Neural progenitor cell (in vitro differentiated cells): ENCODE results near the gene CD34. TPM values are rescaled to one million over a fixed set of nuclear protein-coding genes. Genes with fewer than 3 reads are reported as not detected.

ENCODE experiments used
- DNase-seq: peaks from one replicate; pipeline ENCODE4 v3.0.0-alpha.2; 2016; ENCODE audit warnings: low spot score
- H2AFZ ChIP-seq: fragments of 200-600 bp; sonication (generic); replicated peaks from 2 replicates; pipeline ENCODE4 v1.6.1; 2016; ENCODE audit warnings: antibody characterized with exemption
- H3F3A ChIP-seq: fragments of 200-600 bp; sonication (generic); 2 replicates; pipeline ENCODE4 v1.6.1; 2016; ENCODE audit warnings: antibody characterized with exemption, low read depth
- H3K27ac ChIP-seq: fragments of 200-600 bp; sonication (generic); 2 replicates; pipeline ENCODE4 v1.5.1; 2016; ENCODE audit warnings: mild to moderate bottlenecking
- H3K27me3 ChIP-seq: fragments of 200-600 bp; sonication (generic); 2 replicates; pipeline ENCODE4 v1.6.1; 2016; ENCODE audit warnings: mild to moderate bottlenecking, moderate library complexity
- H3K36me3 ChIP-seq: fragments of 200-600 bp; sonication (generic); 2 replicates; pipeline ENCODE4 v1.5.1; 2016
- H3K4me1 ChIP-seq: fragments of 200-600 bp; sonication (generic); 2 replicates; pipeline ENCODE4 v1.6.1; 2016; ENCODE audit warnings: mixed run types
- H3K4me2 ChIP-seq: fragments of 200-600 bp; sonication (generic); 2 replicates; pipeline ENCODE4 v1.6.1; 2016
- H3K4me3 ChIP-seq: fragments of 200-600 bp; sonication (generic); 2 replicates; pipeline ENCODE4 v1.5.1; 2016
- H3K79me2 ChIP-seq: fragments of 200-600 bp; sonication (generic); 2 replicates; pipeline ENCODE4 v1.6.1; 2016; ENCODE audit warnings: low read depth
- H3K9ac ChIP-seq: fragments of 200-600 bp; sonication (generic); 2 replicates; pipeline ENCODE4 v1.6.1; 2016
- H3K9me3 ChIP-seq: fragments of 200-600 bp; sonication (generic); 2 replicates; pipeline ENCODE4 v1.5.1; 2016; ENCODE audit warnings: low read depth
- H4K20me1 ChIP-seq: fragments of 200-600 bp; sonication (generic); 2 replicates; pipeline ENCODE4 v1.6.1; 2016; ENCODE audit warnings: low read depth
- H3K27ac Mint-ChIP-seq: 3 replicates; pipeline ENCODE4 v1.8.0; 2021; ENCODE audit warnings: mixed read lengths
- H3K27me3 Mint-ChIP-seq: 2 replicates; pipeline ENCODE4 v1.8.0; 2022; ENCODE audit warnings: low read depth, mild to moderate bottlenecking, inconsistent platforms, moderate library complexity, mixed read lengths; ENCODE audit not compliant: insufficient read depth
- H3K36me3 Mint-ChIP-seq: 3 replicates; pipeline ENCODE4 v1.8.0; 2021; ENCODE audit warnings: mixed read lengths
- H3K4me1 Mint-ChIP-seq: 3 replicates; pipeline ENCODE4 v1.8.0; 2021; ENCODE audit warnings: mixed read lengths
- H3K4me3 Mint-ChIP-seq: 3 replicates; pipeline ENCODE4 v1.8.0; 2021; ENCODE audit warnings: mild to moderate bottlenecking, moderate library complexity, mixed read lengths
- H3K9me3 Mint-ChIP-seq: 3 replicates; pipeline ENCODE4 v1.8.0; 2020; ENCODE audit warnings: mixed read lengths
- EZH2 ChIP-seq: fragments of 200-600 bp; sonication (generic); IDR thresholded peaks from 2 replicates; pipeline ENCODE4 v1.6.1; 2017; ENCODE audit warnings: antibody characterized with exemption, mild to moderate bottlenecking, moderate library complexity
- EZH2phosphoT487 ChIP-seq: fragments of 200-600 bp; sonication (generic); IDR thresholded peaks from 2 replicates; pipeline ENCODE4 v1.6.1; 2017; ENCODE audit warnings: antibody characterized with exemption
- total RNA-seq: library from RNA; depleted of rRNA; stranded (reverse); fragments of >200 nt; gene quantifications from 2 replicates; pipeline ENCODE4 v1.2.3, GENCODE V29; 2015; ENCODE audit warnings: low replicate concordance
- TF ChIP-seq, protein P1 (sequence below): fragments of 200-600 bp; sonication (generic); IDR thresholded peaks from 2 replicates; pipeline ENCODE4 v1.5.1; 2017; ENCODE audit warnings: antibody characterized with exemption, mild to moderate bottlenecking

Gene CD34
- total RNA-seq, 1 donor from 2014 or later = 0.43 TPM

DNA sequence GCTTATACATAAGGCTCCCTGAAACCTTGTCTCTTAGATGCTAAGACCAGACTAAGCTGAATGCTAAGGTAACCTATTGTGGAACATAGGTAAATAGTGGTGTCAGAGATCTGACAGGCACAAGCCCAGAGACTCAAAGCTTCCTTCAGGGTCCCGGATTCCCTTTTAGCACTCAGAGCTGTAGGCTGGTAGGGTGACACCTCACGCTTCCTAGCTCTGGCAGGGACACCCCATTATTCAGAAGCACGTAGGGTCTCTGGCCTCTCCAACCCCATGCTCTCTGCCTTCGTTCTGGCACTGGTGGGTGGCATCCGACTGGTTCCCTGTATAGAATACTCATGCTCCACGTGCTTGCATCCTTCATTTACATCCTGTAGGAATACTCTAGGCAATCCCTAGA is 68.4 kb downstream of the CD34 start:
- Histone ChIP-seq H3K27me3 (no peaks in the 10 kb centered on the region), H3F3A (no peaks in the 10 kb centered on the region), H3K36me3 (no peaks in the 10 kb centered on the region), H4K20me1 (no peaks in the 10 kb centered on the region), H3K79me2 (no peaks in the 10 kb centered on the region), H3K4me3 (no peak overlapping the region), H3K9me3 (no peaks in the 10 kb centered on the region), H3K4me1 (peaks cover 7% of the 10 kb centered on the region), H2AFZ (no peak overlapping the region), H3K27ac (no peak overlapping the region), H3K4me2 (no peak overlapping the region), H3K9ac (no peak overlapping the region)
- Mint-ChIP-seq H3K4me3 (no peak overlapping the region), H3K4me1 (peaks cover 16% of the 10 kb centered on the region), H3K9me3 (peaks cover 2% of the 10 kb centered on the region), H3K36me3 (no peaks in the 10 kb centered on the region), H3K27me3 (peaks cover 2% of the 10 kb centered on the region), H3K27ac (no peak overlapping the region)
- DNase-seq = no peak
- TF ChIP-seq, protein P1, sequence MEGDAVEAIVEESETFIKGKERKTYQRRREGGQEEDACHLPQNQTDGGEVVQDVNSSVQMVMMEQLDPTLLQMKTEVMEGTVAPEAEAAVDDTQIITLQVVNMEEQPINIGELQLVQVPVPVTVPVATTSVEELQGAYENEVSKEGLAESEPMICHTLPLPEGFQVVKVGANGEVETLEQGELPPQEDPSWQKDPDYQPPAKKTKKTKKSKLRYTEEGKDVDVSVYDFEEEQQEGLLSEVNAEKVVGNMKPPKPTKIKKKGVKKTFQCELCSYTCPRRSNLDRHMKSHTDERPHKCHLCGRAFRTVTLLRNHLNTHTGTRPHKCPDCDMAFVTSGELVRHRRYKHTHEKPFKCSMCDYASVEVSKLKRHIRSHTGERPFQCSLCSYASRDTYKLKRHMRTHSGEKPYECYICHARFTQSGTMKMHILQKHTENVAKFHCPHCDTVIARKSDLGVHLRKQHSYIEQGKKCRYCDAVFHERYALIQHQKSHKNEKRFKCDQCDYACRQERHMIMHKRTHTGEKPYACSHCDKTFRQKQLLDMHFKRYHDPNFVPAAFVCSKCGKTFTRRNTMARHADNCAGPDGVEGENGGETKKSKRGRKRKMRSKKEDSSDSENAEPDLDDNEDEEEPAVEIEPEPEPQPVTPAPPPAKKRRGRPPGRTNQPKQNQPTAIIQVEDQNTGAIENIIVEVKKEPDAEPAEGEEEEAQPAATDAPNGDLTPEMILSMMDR = no peak
- TF ChIP-seq EZH2phosphoT487 (no peak), EZH2 (no peak)

DNA sequence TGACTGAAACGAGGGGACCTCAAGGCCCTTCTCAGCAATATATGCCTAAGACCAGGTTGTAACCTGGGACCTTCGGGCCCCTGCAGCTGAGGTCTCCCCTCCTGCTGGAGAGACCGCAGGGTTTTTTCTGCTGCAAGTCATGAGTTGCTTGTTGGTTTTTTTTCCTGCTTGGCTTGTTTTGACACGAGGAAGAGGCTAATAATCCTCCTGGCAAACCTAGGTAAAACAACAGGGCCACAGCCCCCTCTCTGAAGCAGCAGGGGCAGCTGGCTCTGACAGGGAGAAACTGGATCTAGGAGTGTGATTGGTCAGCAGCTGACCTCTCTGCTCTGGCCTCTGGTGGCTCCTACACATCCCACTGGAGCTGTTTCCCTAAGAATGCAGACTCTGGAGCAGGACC is 69.0 kb downstream of the CD34 start:
- H3K9me3 Mint-ChIP-seq = peaks cover 2% of the 10 kb centered on the region
- no peak overlapping the region for H3K27ac ChIP-seq
- TF ChIP-seq, protein P1 = no peak
- no peak for TF ChIP-seq EZH2phosphoT487
- no peak for TF ChIP-seq EZH2
- H3K36me3 Mint-ChIP-seq = peaks cover 3% of the 10 kb centered on the region
- no peaks in the 10 kb centered on the region for H3K27me3 ChIP-seq
- no peak overlapping the region for H3K4me3 ChIP-seq
- H3K4me3 Mint-ChIP-seq = no peak overlapping the region
- peaks cover 7% of the 10 kb centered on the region for H3K4me1 ChIP-seq
- H3K36me3 ChIP-seq = no peaks in the 10 kb centered on the region
- peak overlapping the region; percentile 45 for H3K4me2 ChIP-seq
- H3K27ac Mint-ChIP-seq = no peak overlapping the region
- peaks cover 2% of the 10 kb centered on the region for H3K27me3 Mint-ChIP-seq
- no peak overlapping the region for H3K9ac ChIP-seq
- H3K4me1 Mint-ChIP-seq = peaks cover 19% of the 10 kb centered on the region
- no peak overlapping the region for H2AFZ ChIP-seq
- peak; percentile 42 for DNase-seq
- H4K20me1 ChIP-seq = no peaks in the 10 kb centered on the region
- H3K79me2 ChIP-seq = no peaks in the 10 kb centered on the region
- no peaks in the 10 kb centered on the region for H3K9me3 ChIP-seq
- H3F3A ChIP-seq = no peaks in the 10 kb centered on the region

DNA sequence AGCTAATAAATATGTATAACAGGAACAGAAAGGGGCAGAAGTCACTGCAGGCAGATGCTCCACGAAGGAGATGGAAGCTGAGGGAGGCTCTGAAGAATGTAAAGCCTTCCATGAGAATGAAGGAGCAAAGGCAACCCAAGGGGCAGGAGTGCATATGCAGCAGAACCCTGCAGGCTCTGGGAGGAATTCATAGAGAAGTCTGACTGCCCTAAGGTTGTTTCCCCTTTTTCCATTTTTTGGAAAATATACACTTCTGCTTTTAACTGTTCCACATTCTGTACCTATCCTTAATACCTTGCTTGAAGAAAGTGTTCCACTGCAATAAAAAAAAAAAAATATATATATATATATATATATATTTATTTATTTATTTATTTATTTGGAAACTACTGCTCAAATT is 69.6 kb downstream of the CD34 start:
- no peak for DNase-seq
- H3K27me3 Mint-ChIP-seq = peaks cover 2% of the 10 kb centered on the region

More for the DNA sequence above, 69.6 kb downstream of the CD34 start:
- TF ChIP-seq EZH2phosphoT487 (no peak), EZH2 (no peak)
- TF ChIP-seq, protein P1 = no peak
- Histone ChIP-seq H3K27me3 (no peaks in the 10 kb centered on the region), H3K36me3 (no peaks in the 10 kb centered on the region), H3F3A (no peaks in the 10 kb centered on the region), H3K79me2 (no peaks in the 10 kb centered on the region), H3K4me2 (no peak overlapping the region), H3K27ac (no peak overlapping the region), H2AFZ (no peak overlapping the region), H3K9me3 (no peaks in the 10 kb centered on the region), H3K4me3 (no peak overlapping the region), H4K20me1 (no peaks in the 10 kb centered on the region), H3K9ac (no peak overlapping the region), H3K4me1 (peaks cover 7% of the 10 kb centered on the region)
- Mint-ChIP-seq H3K4me3 (no peak overlapping the region), H3K4me1 (peaks cover 20% of the 10 kb centered on the region), H3K27ac (no peak overlapping the region), H3K36me3 (peaks cover 5% of the 10 kb centered on the region), H3K9me3 (peaks cover 2% of the 10 kb centered on the region)
